ENCODE results near the gene RAET1E.
"Not testable (repeated sequence)": the region's sequence is repeated elsewhere in the genome, so short reads cannot be mapped to it uniquely, and the experiment has no call there.

Gene RAET1E, protein sequence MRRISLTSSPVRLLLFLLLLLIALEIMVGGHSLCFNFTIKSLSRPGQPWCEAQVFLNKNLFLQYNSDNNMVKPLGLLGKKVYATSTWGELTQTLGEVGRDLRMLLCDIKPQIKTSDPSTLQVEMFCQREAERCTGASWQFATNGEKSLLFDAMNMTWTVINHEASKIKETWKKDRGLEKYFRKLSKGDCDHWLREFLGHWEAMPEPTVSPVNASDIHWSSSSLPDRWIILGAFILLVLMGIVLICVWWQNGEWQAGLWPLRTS

GRCh38 chr6:149897855-149898744 lies at the start of gene RAET1E:
RAET1E (minus strand) TSS chr6:149898113; CDS start chr6:149890901, 7,212 bp downstream.
- in situ Hi-C loops (cut with MboI; ENCODE audit: low sequenced_read_pairs): no loop called here

GRCh38 chr6:149947533-149947932 lies 49.6 kb upstream of the RAET1E start:
- in situ Hi-C loops (cut with MboI; ENCODE audit: low sequenced_read_pairs): not testable (repeated sequence)

DNA sequence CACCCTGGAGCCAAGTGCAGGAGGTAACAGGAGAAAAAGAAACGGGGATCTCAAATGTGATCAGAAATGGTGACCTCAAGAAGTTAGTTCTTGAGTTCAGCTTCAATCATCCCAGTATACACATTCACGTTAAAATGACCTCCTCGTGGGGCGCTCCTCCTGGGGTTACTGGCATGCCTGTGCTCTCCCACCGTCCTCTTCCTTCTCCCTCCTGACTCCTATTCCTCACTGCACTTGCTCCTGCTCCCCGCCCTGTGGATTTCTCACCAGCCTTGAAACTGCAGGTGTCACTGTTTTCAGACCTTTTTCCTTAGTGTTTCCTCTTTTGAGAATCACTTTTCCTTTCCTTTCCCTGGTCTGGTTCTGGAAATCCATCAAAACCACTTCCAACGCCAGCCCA lies 48.7 kb upstream of the RAET1E start:
- in situ Hi-C loops (cut with MboI; ENCODE audit: low sequenced_read_pairs): not testable (repeated sequence)

GRCh38 chr6:149945276-149945675 lies 47.4 kb upstream of the RAET1E start:
- in situ Hi-C loops (cut with MboI; ENCODE audit: low sequenced_read_pairs): not testable (repeated sequence)

GRCh38 chr6:149943321-149943720 lies 45.4 kb upstream of the RAET1E start:
- in situ Hi-C loops (cut with MboI; ENCODE audit: low sequenced_read_pairs): not testable (repeated sequence)

- in situ Hi-C loops (cut with MboI; ENCODE audit: low sequenced_read_pairs): no loop called here
These were observed 44.5 kb upstream of the RAET1E start for GRCh38 chr6:149942461-149942829.

DNA sequence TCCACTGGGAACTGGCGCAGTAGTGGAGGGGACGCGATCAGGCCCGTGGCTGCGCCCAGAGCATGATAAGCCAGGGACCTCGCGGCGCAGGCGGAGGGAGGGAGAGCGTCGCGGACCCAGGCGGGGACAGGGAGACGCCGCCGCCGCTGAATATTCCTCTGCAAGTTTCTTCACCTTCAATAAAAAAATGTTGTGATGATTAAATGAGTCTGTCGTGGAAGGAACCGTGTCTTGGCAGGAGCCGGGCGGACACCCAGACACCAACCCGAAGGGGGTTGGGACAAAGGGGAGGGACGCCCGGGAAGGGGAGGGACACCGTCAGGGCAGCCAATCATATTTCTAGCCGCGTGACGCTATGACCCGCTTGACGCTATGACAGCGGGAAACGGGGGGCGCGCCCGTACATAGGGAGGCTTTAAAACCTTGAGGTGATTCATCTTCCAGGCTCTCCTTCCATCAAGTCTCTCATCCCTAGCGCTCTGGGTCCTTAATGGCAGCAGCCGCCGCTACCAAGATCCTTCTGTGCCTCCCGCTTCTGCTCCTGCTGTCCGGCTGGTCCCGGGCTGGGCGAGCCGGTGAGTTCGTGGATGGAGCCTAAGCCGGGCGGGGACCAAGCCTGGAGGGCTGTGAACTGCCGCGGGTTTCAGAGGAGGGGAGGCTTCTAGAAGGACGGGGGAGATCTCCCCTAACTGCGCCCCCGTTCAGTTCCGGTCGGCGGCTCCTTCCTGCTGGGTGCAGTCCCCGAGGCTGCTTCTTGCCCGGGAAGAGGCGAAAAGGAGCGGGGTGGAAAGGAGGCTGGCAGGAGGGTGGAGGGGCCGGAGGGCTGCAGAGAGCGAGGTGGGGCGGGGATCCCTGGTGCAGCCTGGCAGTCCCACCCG lies 43.9 kb upstream of the RAET1E start, which contains the start of gene ULBP2:
TSS of gene ULBP2 (plus strand) at position 432 of the 878 bp plus-strand sequence. CDS start at position 491, 59 bp downstream.
- in situ Hi-C loops (cut with MboI; ENCODE audit: low sequenced_read_pairs): no loop called here

- in situ Hi-C loops (cut with MboI; ENCODE audit: low sequenced_read_pairs): no loop called here
These were observed 42.7 kb upstream of the RAET1E start for GRCh38 chr6:149940672-149940982.

DNA sequence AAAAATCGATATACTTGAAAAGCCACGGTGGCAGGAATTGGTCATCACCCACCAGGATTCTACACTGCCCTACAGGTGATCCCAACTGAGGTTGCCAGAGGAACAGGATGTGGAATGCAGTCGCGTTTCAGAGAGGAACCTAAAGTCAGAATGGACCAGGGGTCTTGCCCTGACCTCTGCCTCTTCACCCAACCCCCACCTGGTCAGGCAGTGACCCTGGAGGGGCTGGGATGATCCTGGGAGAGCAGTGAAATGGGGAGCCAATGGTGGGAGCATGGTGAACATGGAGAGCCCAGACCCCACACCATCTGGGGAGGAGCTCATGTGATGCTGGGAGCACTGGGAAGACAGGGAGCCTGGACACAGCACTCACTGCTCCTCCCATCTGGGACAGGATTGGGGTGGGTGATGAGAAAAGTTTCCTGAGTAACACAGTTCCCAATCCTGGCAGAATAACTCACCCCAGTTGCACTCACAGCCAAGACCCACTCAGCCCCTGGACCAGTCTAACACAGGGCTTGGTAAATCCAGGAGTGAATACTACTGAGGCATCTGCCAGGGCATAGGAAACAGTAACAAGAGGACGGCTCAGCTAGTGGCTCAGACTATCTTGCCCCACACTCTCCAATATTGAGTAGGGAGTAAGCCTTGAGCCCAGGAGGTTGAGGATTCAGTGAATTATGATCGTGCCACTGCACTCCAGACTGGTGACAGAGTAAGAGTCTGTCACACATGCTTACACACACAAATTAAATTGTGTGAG lies 42.2 kb upstream of the RAET1E start:
- in situ Hi-C loops (cut with MboI; ENCODE audit: low sequenced_read_pairs): no loop called here

DNA sequence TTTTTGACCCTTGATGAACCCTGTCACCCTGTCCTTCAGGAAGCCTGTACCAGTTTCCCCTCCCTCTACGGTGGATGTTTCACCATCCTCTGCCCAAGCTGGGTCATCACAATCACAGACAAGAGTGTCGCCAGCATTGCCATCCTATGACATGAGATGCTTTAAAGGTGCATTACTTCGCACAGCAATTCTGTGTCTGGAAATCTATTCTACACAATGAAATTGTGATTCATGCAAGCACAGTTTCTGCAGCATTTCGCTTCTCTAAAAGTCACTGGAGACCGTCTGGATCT lies 41.4 kb upstream of the RAET1E start:
- in situ Hi-C loops (cut with MboI; ENCODE audit: low sequenced_read_pairs): no loop called here

GRCh38 chr6:149938571-149939355 lies 40.9 kb upstream of the RAET1E start:
- in situ Hi-C loops (cut with MboI; ENCODE audit: low sequenced_read_pairs): no loop called here

DNA sequence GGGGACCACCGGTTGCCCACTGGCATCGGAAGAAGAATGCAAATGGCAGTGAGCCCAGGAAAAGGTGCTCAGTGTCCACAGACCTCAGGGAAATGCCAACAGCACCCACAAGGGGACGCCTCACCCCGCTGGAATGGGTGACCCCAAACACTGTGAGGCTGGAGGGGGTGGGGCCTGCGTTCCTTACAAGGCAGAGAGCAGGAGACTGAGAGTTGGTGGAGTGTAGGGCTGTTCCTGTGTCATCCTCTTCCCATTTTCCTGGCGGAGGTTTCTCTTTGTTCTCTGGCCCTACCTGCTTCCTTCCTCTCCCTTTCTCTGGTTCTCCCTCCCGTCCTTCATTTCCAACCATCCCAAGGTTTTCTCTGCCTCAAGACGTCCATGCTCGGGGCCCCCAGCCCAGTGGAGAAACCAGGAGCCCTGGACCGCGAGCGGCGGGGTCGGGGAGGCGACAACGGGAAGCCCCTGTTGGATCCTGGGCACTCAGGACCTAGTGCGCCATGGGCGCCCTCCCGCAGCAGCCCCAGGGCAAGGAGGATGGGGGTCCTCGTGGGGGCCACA lies 40.2 kb upstream of the RAET1E start:
- in situ Hi-C loops (cut with MboI; ENCODE audit: low sequenced_read_pairs): not testable (repeated sequence)

GRCh38 chr6:149936743-149937142 lies 38.8 kb upstream of the RAET1E start:
- in situ Hi-C loops (cut with MboI; ENCODE audit: low sequenced_read_pairs): no loop called here

GRCh38 chr6:149935668-149936067 lies 37.8 kb upstream of the RAET1E start:
- in situ Hi-C loops (cut with MboI; ENCODE audit: low sequenced_read_pairs): no loop called here

DNA sequence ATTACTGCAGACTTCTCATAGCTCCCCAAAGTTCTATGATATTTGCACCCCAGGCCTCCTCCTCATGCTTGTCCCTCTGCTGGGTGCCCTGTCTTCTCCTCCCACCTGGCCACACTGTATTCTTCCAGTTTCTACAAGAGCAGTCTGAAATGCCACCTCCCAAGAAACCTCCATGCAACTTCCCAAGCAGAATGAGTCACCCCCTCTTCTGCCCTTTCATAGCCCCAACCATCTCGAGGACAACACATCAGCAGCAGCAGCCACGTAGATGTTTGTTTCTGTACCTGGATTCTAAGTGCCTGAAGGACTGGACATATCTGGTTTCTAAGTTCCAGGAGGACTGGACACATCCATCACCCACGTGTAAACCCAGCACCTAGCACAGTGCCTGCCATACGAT lies 37.3 kb upstream of the RAET1E start:
- in situ Hi-C loops (cut with MboI; ENCODE audit: low sequenced_read_pairs): no loop called here

GRCh38 chr6:149934249-149935156 lies 36.6 kb upstream of the RAET1E start:
- in situ Hi-C loops (cut with MboI; ENCODE audit: low sequenced_read_pairs): no loop called here

DNA sequence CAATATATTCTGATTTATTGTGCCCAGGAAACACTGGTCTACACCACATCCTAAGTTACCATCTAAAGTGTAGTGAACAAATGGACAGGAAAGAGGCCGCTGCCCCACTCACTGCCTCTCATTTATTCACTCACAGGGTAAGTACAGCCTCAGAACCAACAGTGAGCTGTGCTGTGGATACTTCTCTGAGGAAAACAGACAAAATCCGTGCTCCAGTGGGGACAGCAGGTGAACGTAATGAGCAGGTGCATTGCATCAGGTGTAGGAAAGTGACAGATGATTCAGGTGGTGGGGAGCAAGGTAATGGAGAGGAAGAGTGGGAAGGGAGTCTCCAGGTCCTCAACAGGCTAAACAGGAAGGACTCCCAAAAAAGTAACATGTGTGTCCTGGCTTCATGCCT lies 35.5 kb upstream of the RAET1E start:
- in situ Hi-C loops (cut with MboI; ENCODE audit: low sequenced_read_pairs): no loop called here

GRCh38 chr6:149933036-149933435 lies 35.1 kb upstream of the RAET1E start:
- in situ Hi-C loops (cut with MboI; ENCODE audit: low sequenced_read_pairs): no loop called here

- in situ Hi-C loops (cut with MboI; ENCODE audit: low sequenced_read_pairs): no loop called here
These were observed 33.6 kb upstream of the RAET1E start for GRCh38 chr6:149931501-149931900.

All from hTERT RPE-1 (cell line).